Measurements from ENCODE around the gene ZNF480. TPM values are rescaled to one million over a fixed set of nuclear protein-coding genes. Genes with fewer than 3 reads are reported as not detected.
A peak's percentile ranks its signal among the peaks of the same experiment; 100 is the strongest.

ZNF480 gene
- total and polyA plus RNA-seq, 11 donors, result 9.8 to 20.2 (median 13.3) TPM

DNA sequence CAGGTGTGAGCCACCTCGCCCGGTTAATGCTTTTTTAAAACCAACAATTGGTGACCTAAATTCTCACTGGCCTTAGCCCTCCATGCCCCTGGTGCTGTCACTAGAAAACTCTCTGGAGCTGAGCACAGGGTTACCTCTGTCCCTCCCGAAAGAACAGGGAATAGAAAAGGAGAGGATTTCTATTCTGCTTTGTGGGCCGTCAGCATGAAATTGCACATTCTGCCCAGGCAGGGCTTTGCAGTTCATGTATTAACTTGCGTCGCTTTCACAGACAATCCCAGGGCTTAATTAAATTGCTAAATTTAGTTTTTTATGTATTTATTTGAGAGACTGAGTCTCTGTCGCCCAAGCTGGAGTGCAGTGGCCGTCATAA is 583 bp upstream of the ZNF480 start:
- Histone ChIP-seq H3K27me3 (no peaks in the 10 kb centered on the region), H3K9me3 (peaks cover 0 to 11% (median 0%) of the 10 kb centered on the region in 12 donors), H3K27ac (peak overlapping the region in 11 of 12 donors; percentile 57 to 98 (median 87)), H3K4me1 (peaks cover 0 to 18% (median 11%) of the 10 kb centered on the region in 12 donors), H3K36me3 (peaks cover 0 to 39% (median 23%) of the 10 kb centered on the region in 9 donors), H3K4me3 (peak overlapping the region; percentile 42 to 98 (median 86))
- no peak for TF ChIP-seq POLR2A (IDR thresholded peaks at IDR 0.05)
- 23 to 25% (median 23%) methylated on average over 8 of the region's 8 CpGs for WGBS, 4 donors
- ATAC-seq (peak in 2 of 4 donors; percentile 1 to 9), DNase-seq (no peak)
- intact Hi-C loops (cut with DNase I), result loop anchor here in 5 of 10 donors (2.0 to 5.0 kb wide), 3 partner anchors 28 to 41 kb away; partner anchors contain the start of genes ZNF766 (in 3 of the 5) and ZNF610 (in 2 of the 5)

GRCh38 chr19:52297601-52298364 is 814 bp downstream of the ZNF480 start:
- peaks cover 0 to 11% (median 1%) of the 10 kb centered on the region in 12 donors for H3K9me3 ChIP-seq
- H3K27ac ChIP-seq, result peak overlapping the region; percentile 85 to 98 (median 94)
- TF ChIP-seq, protein P1, sequence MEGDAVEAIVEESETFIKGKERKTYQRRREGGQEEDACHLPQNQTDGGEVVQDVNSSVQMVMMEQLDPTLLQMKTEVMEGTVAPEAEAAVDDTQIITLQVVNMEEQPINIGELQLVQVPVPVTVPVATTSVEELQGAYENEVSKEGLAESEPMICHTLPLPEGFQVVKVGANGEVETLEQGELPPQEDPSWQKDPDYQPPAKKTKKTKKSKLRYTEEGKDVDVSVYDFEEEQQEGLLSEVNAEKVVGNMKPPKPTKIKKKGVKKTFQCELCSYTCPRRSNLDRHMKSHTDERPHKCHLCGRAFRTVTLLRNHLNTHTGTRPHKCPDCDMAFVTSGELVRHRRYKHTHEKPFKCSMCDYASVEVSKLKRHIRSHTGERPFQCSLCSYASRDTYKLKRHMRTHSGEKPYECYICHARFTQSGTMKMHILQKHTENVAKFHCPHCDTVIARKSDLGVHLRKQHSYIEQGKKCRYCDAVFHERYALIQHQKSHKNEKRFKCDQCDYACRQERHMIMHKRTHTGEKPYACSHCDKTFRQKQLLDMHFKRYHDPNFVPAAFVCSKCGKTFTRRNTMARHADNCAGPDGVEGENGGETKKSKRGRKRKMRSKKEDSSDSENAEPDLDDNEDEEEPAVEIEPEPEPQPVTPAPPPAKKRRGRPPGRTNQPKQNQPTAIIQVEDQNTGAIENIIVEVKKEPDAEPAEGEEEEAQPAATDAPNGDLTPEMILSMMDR (IDR thresholded peaks at IDR 0.05), result no peak
- no peak for TF ChIP-seq POLR2A (IDR thresholded peaks at IDR 0.05)
- DNase-seq, result no peak
- 11 to 14% (median 14%) methylated on average over 18 of the region's 18 CpGs for WGBS, 4 donors
- peaks cover 0 to 18% (median 11%) of the 10 kb centered on the region in 12 donors for H3K4me1 ChIP-seq
- no peaks in the 10 kb centered on the region for H3K27me3 ChIP-seq
- H3K4me3 ChIP-seq, result peak overlapping the region; percentile 36 to 98 (median 86)
- H3K36me3 ChIP-seq, result peaks cover 0 to 41% (median 31%) of the 10 kb centered on the region in 9 donors
- ATAC-seq, result peak in 1 of 4 donors; percentile 18
- intact Hi-C loops (cut with DNase I), result loop anchor here in 5 of 10 donors (2.0 to 5.0 kb wide), 3 partner anchors 29 to 40 kb away; partner anchors contain the start of genes ZNF766 (in 3 of the 5) and ZNF610 (in 2 of the 5)

DNA sequence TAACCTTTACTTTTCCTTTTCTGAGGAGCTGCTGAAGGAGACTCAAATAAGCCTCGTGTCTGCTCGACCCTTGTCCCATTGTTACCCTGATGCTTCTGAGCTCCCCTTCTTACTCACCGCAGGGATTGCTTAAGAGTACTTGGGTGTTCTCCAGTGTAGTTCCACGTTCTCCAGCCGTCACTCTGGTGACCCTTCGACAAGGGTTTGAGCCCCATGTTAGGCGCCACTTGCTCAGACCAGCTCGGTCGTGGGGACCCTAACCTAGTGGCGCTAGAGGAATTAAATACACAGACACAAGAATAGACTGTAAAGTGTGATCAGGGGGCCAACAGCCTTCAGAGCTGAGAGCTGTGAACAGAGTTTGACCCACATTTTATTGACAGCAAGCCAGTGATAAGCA is 10.3 kb downstream of the ZNF480 start:
- no peak for DNase-seq
- peaks cover 3 to 100% (median 68%) of the 10 kb centered on the region in 9 donors for H3K36me3 ChIP-seq
- H3K27me3 ChIP-seq, result no peaks in the 10 kb centered on the region
- H3K27ac ChIP-seq, result no peak overlapping the region
- 97 to 98% (median 97%) methylated on average over 10 of the region's 10 CpGs for WGBS, 4 donors
- TF ChIP-seq, protein P1 (IDR thresholded peaks at IDR 0.05), result no peak
- TF ChIP-seq POLR2A (IDR thresholded peaks at IDR 0.05), result no peak
- intact Hi-C loops (cut with DNase I), result no loop called here
- H3K9me3 ChIP-seq, result peaks cover 7 to 96% (median 83%) of the 10 kb centered on the region in 12 donors
- H3K4me1 ChIP-seq, result no peaks in the 10 kb centered on the region
- ATAC-seq, result no peak
- no peak overlapping the region for H3K4me3 ChIP-seq

DNA sequence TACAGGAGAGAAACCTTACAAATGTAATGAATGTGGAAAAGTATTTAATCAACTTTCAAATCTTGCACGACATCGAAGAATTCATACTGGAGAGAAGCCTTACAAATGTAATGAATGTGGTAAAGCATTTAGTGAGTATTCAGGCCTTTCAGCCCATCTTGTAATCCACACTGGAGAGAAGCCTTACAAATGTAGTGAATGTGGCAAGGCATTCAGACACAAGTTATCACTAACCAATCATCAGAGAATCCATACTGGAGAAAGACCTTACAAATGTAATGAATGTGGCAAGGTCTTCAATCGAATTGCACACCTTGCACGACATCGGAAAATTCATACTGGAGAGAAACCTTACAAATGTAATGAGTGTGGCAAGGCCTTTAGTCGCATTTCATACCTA is 25.5 kb downstream of the ZNF480 start:
- intact Hi-C loops (cut with DNase I), result no loop called here
- no peak overlapping the region for H3K27ac ChIP-seq
- TF ChIP-seq, protein P1 (IDR thresholded peaks at IDR 0.05), result no peak
- no peak for TF ChIP-seq POLR2A (IDR thresholded peaks at IDR 0.05)
- H3K9me3 ChIP-seq, result peaks cover 0 to 100% (median 99%) of the 10 kb centered on the region in 12 donors
- H3K27me3 ChIP-seq, result no peaks in the 10 kb centered on the region
- DNase-seq (no peak), ATAC-seq (no peak)
- no peak overlapping the region for H3K4me3 ChIP-seq
- WGBS, 4 donors, result 93 to 99% (median 97%) methylated on average over 6 of the region's 6 CpGs
- H3K4me1 ChIP-seq, result no peaks in the 10 kb centered on the region
- peaks cover 21 to 70% (median 54%) of the 10 kb centered on the region in 9 donors for H3K36me3 ChIP-seq
